DOHH2 (cell line): Measurements from ENCODE around the gene METTL1.

Experiments used
- EZH2phosphoT487 ChIP-seq: fragments of 200-600 bp; sonication (generic); IDR thresholded peaks from 2 replicates; pipeline ENCODE4 v1.6.1; 2017; ENCODE audit warnings: borderline replicate concordance, mild to moderate bottlenecking, antibody characterized with exemption, low read length, moderate library complexity, mixed read lengths
- TF ChIP-seq, protein P1 (sequence below): fragments of 200-600 bp; sonication (generic); IDR thresholded peaks from one replicate; pipeline ENCODE4 v1.5.1; 2014; ENCODE audit warnings: antibody characterized with exemption, mild to moderate bottlenecking, low read depth, low read length; ENCODE audit not compliant: poor library complexity, severe bottlenecking

DNA sequence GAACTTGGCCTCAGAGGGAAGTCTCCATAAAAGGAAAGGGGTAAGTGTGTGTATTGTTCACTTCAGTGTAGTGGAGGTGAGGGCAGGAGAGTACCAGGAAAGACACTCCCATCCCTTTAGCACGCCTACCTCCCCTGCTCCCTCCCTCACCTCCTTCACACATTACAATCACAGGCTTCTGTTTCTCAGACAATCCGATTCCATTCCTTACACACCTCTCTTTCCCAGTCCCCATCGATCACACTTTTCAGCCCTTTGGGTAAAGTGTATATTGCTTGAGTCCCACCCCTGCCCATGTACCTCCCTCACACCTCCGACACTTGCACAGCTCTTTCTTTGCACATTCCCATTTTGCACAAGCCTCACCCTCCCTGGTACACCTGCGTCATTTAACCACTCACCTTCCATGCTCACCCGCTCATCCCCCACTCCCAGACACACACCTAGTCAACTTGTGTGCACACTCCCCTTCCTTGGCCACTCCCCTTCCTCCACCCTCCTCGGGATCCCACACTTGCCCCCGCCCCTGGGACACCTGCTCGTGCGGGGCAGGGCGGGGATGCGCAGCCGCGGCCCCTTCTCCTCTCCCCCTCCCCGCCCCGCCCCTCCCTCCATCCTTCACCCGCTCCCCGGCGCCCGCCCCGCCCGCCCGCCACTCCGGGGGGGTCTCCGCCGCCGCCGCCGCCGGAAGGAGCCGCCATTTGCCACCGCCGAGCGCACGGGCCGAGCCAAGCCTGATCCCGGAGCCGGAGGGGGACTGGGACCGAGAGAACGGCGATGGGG, 17.3 kb downstream of the METTL1 start, which contains the start of gene MARCHF9:
- TF ChIP-seq, protein P1, sequence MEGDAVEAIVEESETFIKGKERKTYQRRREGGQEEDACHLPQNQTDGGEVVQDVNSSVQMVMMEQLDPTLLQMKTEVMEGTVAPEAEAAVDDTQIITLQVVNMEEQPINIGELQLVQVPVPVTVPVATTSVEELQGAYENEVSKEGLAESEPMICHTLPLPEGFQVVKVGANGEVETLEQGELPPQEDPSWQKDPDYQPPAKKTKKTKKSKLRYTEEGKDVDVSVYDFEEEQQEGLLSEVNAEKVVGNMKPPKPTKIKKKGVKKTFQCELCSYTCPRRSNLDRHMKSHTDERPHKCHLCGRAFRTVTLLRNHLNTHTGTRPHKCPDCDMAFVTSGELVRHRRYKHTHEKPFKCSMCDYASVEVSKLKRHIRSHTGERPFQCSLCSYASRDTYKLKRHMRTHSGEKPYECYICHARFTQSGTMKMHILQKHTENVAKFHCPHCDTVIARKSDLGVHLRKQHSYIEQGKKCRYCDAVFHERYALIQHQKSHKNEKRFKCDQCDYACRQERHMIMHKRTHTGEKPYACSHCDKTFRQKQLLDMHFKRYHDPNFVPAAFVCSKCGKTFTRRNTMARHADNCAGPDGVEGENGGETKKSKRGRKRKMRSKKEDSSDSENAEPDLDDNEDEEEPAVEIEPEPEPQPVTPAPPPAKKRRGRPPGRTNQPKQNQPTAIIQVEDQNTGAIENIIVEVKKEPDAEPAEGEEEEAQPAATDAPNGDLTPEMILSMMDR = no peak
- TF ChIP-seq EZH2phosphoT487 = no peak
